ENCODE measurements around the gene HOXA6.

DNA sequence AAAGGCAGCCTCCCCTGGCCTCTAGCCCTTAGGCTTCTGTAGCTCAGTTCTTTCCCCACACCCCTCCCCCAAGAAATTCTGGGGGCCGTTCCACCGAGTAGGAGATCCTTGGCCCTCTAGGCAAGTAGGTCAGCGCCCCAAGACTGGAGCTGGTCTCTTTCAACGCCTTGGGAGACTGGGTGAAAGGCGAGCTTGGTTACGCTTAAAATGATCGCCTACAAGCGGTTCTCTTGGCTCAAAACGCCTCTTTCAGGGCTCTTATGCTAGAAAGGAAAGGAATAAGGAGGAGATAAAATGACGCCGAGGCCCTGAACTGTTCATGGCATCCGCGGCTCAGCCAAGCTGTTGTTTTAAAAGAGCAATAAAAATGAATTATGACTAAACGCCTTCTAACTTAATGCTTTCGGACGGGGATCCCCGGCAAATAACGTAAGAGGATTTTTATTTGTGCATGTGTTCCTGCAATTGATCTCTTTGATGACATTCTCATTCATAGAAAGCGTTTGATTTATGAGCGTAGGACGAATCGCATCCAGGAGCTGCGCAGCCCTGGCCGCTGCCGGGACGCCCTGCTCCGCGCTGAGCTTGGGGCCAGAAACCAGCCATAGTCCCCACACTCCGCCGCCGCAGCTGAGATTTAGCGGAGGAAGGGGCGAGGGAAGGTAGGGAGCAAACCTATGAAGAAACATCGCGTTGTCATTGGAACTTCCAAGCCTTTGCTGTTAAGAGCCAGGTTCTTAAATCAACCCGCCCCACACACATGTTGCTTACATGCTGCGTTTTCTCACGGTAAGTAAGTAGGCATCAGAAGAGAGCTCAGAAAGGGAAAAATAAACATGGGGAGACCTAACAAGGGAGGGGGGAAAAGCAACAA is 48.8 kb downstream of the HOXA6 start:
- TF ChIP-seq TAF1 (conservative IDR thresholded peaks at IDR 0.05) (no peak), RAD21 (IDR thresholded peaks at IDR 0.05) (no peak), GABPA (IDR thresholded peaks at IDR 0.05 in 1 of 2, conservative IDR thresholded peaks at IDR 0.05 in 1 of 2) (no peak), EGR1 (IDR thresholded peaks at IDR 0.05; ENCODE audit: low read depth in 2 of 2) (no peak), YY1 (IDR thresholded peaks at IDR 0.05) (no peak), JUND (IDR thresholded peaks at IDR 0.05) (no peak)
- TF ChIP-seq, protein P1, sequence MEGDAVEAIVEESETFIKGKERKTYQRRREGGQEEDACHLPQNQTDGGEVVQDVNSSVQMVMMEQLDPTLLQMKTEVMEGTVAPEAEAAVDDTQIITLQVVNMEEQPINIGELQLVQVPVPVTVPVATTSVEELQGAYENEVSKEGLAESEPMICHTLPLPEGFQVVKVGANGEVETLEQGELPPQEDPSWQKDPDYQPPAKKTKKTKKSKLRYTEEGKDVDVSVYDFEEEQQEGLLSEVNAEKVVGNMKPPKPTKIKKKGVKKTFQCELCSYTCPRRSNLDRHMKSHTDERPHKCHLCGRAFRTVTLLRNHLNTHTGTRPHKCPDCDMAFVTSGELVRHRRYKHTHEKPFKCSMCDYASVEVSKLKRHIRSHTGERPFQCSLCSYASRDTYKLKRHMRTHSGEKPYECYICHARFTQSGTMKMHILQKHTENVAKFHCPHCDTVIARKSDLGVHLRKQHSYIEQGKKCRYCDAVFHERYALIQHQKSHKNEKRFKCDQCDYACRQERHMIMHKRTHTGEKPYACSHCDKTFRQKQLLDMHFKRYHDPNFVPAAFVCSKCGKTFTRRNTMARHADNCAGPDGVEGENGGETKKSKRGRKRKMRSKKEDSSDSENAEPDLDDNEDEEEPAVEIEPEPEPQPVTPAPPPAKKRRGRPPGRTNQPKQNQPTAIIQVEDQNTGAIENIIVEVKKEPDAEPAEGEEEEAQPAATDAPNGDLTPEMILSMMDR (IDR thresholded peaks at IDR 0.05; ENCODE audit: low read depth, low read length, missing input control), result no peak
- TF ChIP-seq, protein P2, sequence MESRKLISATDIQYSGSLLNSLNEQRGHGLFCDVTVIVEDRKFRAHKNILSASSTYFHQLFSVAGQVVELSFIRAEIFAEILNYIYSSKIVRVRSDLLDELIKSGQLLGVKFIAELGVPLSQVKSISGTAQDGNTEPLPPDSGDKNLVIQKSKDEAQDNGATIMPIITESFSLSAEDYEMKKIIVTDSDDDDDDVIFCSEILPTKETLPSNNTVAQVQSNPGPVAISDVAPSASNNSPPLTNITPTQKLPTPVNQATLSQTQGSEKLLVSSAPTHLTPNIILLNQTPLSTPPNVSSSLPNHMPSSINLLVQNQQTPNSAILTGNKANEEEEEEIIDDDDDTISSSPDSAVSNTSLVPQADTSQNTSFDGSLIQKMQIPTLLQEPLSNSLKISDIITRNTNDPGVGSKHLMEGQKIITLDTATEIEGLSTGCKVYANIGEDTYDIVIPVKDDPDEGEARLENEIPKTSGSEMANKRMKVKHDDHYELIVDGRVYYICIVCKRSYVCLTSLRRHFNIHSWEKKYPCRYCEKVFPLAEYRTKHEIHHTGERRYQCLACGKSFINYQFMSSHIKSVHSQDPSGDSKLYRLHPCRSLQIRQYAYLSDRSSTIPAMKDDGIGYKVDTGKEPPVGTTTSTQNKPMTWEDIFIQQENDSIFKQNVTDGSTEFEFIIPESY (IDR thresholded peaks at IDR 0.05), result no peak
- TF ChIP-seq, protein P3, sequence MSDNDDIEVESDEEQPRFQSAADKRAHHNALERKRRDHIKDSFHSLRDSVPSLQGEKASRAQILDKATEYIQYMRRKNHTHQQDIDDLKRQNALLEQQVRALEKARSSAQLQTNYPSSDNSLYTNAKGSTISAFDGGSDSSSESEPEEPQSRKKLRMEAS (IDR thresholded peaks at IDR 0.05), result no peak
- TF ChIP-seq, protein P4, sequence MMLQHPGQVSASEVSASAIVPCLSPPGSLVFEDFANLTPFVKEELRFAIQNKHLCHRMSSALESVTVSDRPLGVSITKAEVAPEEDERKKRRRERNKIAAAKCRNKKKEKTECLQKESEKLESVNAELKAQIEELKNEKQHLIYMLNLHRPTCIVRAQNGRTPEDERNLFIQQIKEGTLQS (IDR thresholded peaks at IDR 0.05), result no peak
- TF ChIP-seq, protein P5, sequence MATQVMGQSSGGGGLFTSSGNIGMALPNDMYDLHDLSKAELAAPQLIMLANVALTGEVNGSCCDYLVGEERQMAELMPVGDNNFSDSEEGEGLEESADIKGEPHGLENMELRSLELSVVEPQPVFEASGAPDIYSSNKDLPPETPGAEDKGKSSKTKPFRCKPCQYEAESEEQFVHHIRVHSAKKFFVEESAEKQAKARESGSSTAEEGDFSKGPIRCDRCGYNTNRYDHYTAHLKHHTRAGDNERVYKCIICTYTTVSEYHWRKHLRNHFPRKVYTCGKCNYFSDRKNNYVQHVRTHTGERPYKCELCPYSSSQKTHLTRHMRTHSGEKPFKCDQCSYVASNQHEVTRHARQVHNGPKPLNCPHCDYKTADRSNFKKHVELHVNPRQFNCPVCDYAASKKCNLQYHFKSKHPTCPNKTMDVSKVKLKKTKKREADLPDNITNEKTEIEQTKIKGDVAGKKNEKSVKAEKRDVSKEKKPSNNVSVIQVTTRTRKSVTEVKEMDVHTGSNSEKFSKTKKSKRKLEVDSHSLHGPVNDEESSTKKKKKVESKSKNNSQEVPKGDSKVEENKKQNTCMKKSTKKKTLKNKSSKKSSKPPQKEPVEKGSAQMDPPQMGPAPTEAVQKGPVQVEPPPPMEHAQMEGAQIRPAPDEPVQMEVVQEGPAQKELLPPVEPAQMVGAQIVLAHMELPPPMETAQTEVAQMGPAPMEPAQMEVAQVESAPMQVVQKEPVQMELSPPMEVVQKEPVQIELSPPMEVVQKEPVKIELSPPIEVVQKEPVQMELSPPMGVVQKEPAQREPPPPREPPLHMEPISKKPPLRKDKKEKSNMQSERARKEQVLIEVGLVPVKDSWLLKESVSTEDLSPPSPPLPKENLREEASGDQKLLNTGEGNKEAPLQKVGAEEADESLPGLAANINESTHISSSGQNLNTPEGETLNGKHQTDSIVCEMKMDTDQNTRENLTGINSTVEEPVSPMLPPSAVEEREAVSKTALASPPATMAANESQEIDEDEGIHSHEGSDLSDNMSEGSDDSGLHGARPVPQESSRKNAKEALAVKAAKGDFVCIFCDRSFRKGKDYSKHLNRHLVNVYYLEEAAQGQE (IDR thresholded peaks at IDR 0.05), result no peak
